Measurements from ENCODE around the gene AFG1L. TPM values are rescaled to one million over a fixed set of nuclear protein-coding genes. Genes with fewer than 3 reads are reported as not detected.

The AFG1L gene
- total and polyA plus RNA-seq, 2 donors (not counting 1 experiment from before 2014, with no cell fraction given): 1.7 to 5.4 TPM

GRCh38 chr6:108293527-108294296, 1.1 kb upstream of the AFG1L start:
- Histone ChIP-seq H3K27ac (ENCODE audit: insufficient read depth, low read length) (no peak overlapping the region), H3K79me2 (ENCODE audit: control insufficient read depth, insufficient read depth, low read length) (peaks cover 2% of the 10 kb centered on the region), H4K20me1 (ENCODE audit: control insufficient read depth, extremely low read depth, insufficient read depth, low read length) (no peaks in the 10 kb centered on the region), H3K27me3 (ENCODE audit: control insufficient read depth, insufficient read depth, low read length) (no peaks in the 10 kb centered on the region), H3K9me3 (ENCODE audit: control insufficient read depth, insufficient read depth, low read depth, low read length) (no peaks in the 10 kb centered on the region), H3K4me2 (ENCODE audit: extremely low read depth, insufficient read depth, low read length) (peak overlapping the region; percentile 46), H3K4me3 (replicated peaks in 1 of 4; ENCODE audit: control extremely low read depth in 1 of 4, insufficient read depth in 1 of 4, low read depth in 3 of 4, low read length in 4 of 4) (peak overlapping the region in 3 of 4 experiments; percentile 61 to 98 (median 86)), H3K36me3 (ENCODE audit: control insufficient read depth, insufficient read depth, low read length) (no peaks in the 10 kb centered on the region), H3K9ac (ENCODE audit: insufficient read depth, low read length) (no peak overlapping the region), H3K4me1 (ENCODE audit: control insufficient read depth, extremely low read depth, insufficient read depth, low read length) (no peaks in the 10 kb centered on the region), H2AFZ (ENCODE audit: low read length) (peak overlapping the region; percentile 89)
- TF ChIP-seq EZH2 (IDR thresholded peaks at IDR 0.05; ENCODE audit: low read length, missing control alignments) (no peak), CTCF (conservative IDR thresholded peaks at IDR 0.05 in 1 of 2, IDR thresholded peaks at IDR 0.05 in 1 of 2; ENCODE audit: low read depth in 1 of 2, low read length in 2 of 2) (no peak)
- DNase-seq (ENCODE audit: low read depth in 2 of 2): no peak

- Histone ChIP-seq H2AFZ (ENCODE audit: low read length) (peak overlapping the region; percentile 89), H3K9ac (ENCODE audit: insufficient read depth, low read length) (peak overlapping the region; percentile 66), H3K79me2 (ENCODE audit: control insufficient read depth, insufficient read depth, low read length) (peaks cover 2% of the 10 kb centered on the region), H3K4me1 (ENCODE audit: control insufficient read depth, extremely low read depth, insufficient read depth, low read length) (no peaks in the 10 kb centered on the region), H3K4me2 (ENCODE audit: extremely low read depth, insufficient read depth, low read length) (peak overlapping the region; percentile 55), H3K36me3 (ENCODE audit: control insufficient read depth, insufficient read depth, low read length) (no peaks in the 10 kb centered on the region), H3K27me3 (ENCODE audit: control insufficient read depth, insufficient read depth, low read length) (no peaks in the 10 kb centered on the region), H4K20me1 (ENCODE audit: control insufficient read depth, extremely low read depth, insufficient read depth, low read length) (no peaks in the 10 kb centered on the region), H3K27ac (ENCODE audit: insufficient read depth, low read length) (peak overlapping the region; percentile 83), H3K9me3 (ENCODE audit: control insufficient read depth, insufficient read depth, low read depth, low read length) (no peaks in the 10 kb centered on the region), H3K4me3 (replicated peaks in 1 of 4; ENCODE audit: control extremely low read depth in 1 of 4, insufficient read depth in 1 of 4, low read depth in 3 of 4, low read length in 4 of 4) (peak overlapping the region; percentile 61 to 98 (median 76))
- TF ChIP-seq EZH2 (IDR thresholded peaks at IDR 0.05; ENCODE audit: low read length, missing control alignments) (no peak), CTCF (conservative IDR thresholded peaks at IDR 0.05 in 1 of 2, IDR thresholded peaks at IDR 0.05 in 1 of 2; ENCODE audit: low read depth in 1 of 2, low read length in 2 of 2) (no peak)
- DNase-seq (ENCODE audit: low read depth in 2 of 2): no peak
Measured at GRCh38 chr6:108294297-108294726, 542 bp upstream of the AFG1L start.

GRCh38 chr6:108295676-108296075, 822 bp downstream of the AFG1L start:
- Histone ChIP-seq H3K79me2 (ENCODE audit: control insufficient read depth, insufficient read depth, low read length) (peaks cover 2% of the 10 kb centered on the region), H3K4me1 (ENCODE audit: control insufficient read depth, extremely low read depth, insufficient read depth, low read length) (no peaks in the 10 kb centered on the region), H3K27ac (ENCODE audit: insufficient read depth, low read length) (peak overlapping the region; percentile 83), H2AFZ (ENCODE audit: low read length) (peak overlapping the region; percentile 89), H3K9me3 (ENCODE audit: control insufficient read depth, insufficient read depth, low read depth, low read length) (no peaks in the 10 kb centered on the region), H3K4me2 (ENCODE audit: extremely low read depth, insufficient read depth, low read length) (peak overlapping the region; percentile 55), H3K9ac (ENCODE audit: insufficient read depth, low read length) (no peak overlapping the region), H3K4me3 (replicated peaks in 1 of 4; ENCODE audit: control extremely low read depth in 1 of 4, insufficient read depth in 1 of 4, low read depth in 3 of 4, low read length in 4 of 4) (peak overlapping the region; percentile 61 to 98 (median 76)), H4K20me1 (ENCODE audit: control insufficient read depth, extremely low read depth, insufficient read depth, low read length) (no peaks in the 10 kb centered on the region), H3K36me3 (ENCODE audit: control insufficient read depth, insufficient read depth, low read length) (no peaks in the 10 kb centered on the region), H3K27me3 (ENCODE audit: control insufficient read depth, insufficient read depth, low read length) (no peaks in the 10 kb centered on the region)
- DNase-seq (ENCODE audit: low read depth in 2 of 2): no peak
- no peak for TF ChIP-seq EZH2 (IDR thresholded peaks at IDR 0.05; ENCODE audit: low read length, missing control alignments)
- no peak for TF ChIP-seq CTCF (conservative IDR thresholded peaks at IDR 0.05 in 1 of 2, IDR thresholded peaks at IDR 0.05 in 1 of 2; ENCODE audit: low read depth in 1 of 2, low read length in 2 of 2)
